Measurements from ENCODE around the gene ALG11.

- TF ChIP-seq CTCF (IDR thresholded peaks at IDR 0.05), result no peak
- no peak for TF ChIP-seq POLR2A (IDR thresholded peaks at IDR 0.05)
These were observed 30.8 kb upstream of the ALG11 start for GRCh38 chr13:51981355-51981754.

All from breast epithelium (tissue), 3 donors.